Smooth muscle cell (in vitro differentiated cells): ENCODE measurements around the gene VNN1. TPM values are rescaled to one million over a fixed set of nuclear protein-coding genes. Genes with fewer than 3 reads are reported as not detected.

ENCODE experiments used
- DNase-seq: peaks from one replicate; lab custom pipeline; 2025; ENCODE audit not compliant: unreplicated experiment; lab: John Stamatoyannopoulos, UW
- H2AFZ ChIP-seq: fragments of 200-600 bp; sonication (generic); 2 replicates; pipeline ENCODE4 v1.6.0; 2016; ENCODE audit warnings: antibody characterized with exemption, low read depth, mild to moderate bottlenecking
- H3F3A ChIP-seq: fragments of 200-600 bp; sonication (generic); 2 replicates; pipeline ENCODE4 v1.6.0; 2017; ENCODE audit warnings: antibody characterized with exemption, low read depth
- H3K27ac ChIP-seq: fragments of 200-600 bp; sonication (generic); 2 replicates; pipeline ENCODE4 v1.5.1; 2016; ENCODE audit warnings: low read depth, mild to moderate bottlenecking
- H3K27me3 ChIP-seq: fragments of 200-600 bp; sonication (generic); 2 replicates; pipeline ENCODE4 v1.6.1; 2016; ENCODE audit warnings: low read depth, mild to moderate bottlenecking
- H3K36me3 ChIP-seq: fragments of 200-600 bp; sonication (generic); 2 replicates; pipeline ENCODE4 v1.5.1; 2016; ENCODE audit warnings: low read depth
- H3K4me1 ChIP-seq: fragments of 200-600 bp; sonication (generic); 2 replicates; pipeline ENCODE4 v1.5.1; 2016; ENCODE audit warnings: low read depth
- H3K4me2 ChIP-seq: fragments of 200-600 bp; sonication (generic); 2 replicates; pipeline ENCODE4 v1.6.0; 2016; ENCODE audit warnings: mild to moderate bottlenecking
- H3K4me3 ChIP-seq: fragments of 200-600 bp; sonication (generic); 2 replicates; pipeline ENCODE4 v1.5.1; 2016; ENCODE audit warnings: mild to moderate bottlenecking
- H3K79me2 ChIP-seq: fragments of 200-600 bp; sonication (generic); 2 replicates; pipeline ENCODE4 v1.6.0; 2016; ENCODE audit warnings: low read depth, mild to moderate bottlenecking
- H3K9ac ChIP-seq: fragments of 200-600 bp; sonication (generic); 2 replicates; pipeline ENCODE4 v1.6.0; 2016; ENCODE audit warnings: low read depth
- H3K9me3 ChIP-seq: fragments of 200-600 bp; sonication (generic); replicated peaks from 2 replicates; pipeline ENCODE4 v1.5.1; 2016; ENCODE audit warnings: low read depth
- H4K20me1 ChIP-seq: fragments of 200-600 bp; sonication (generic); 2 replicates; pipeline ENCODE4 v1.6.0; 2016; ENCODE audit warnings: low read depth
- WGBS: methylation state at CpG from one replicate; pipeline ENCODE4 v1.1.7; 2016; ENCODE audit warnings: low lambda C conversion rate; 5-methylcytosine and 5-hydroxymethylcytosine counted together
- polyA plus RNA-seq: library from polyadenylated mRNA; unstranded; fragments of >200 nt; fragmentation: Nextera tagmentation; extraction: Ambion mirVana; gene quantifications from 2 replicates; pipeline ENCODE4 v1.2.1, GENCODE V29; 2016
- total RNA-seq: library from RNA; depleted of rRNA; stranded (reverse); fragments of >200 nt; gene quantifications from 2 replicates; pipeline ENCODE4 v1.2.3, GENCODE V29; 2014
- TF ChIP-seq, protein P1 (sequence below): fragments of 200-600 bp; sonication (generic); IDR thresholded peaks from 2 replicates; pipeline ENCODE4 v1.5.1; 2017; ENCODE audit warnings: borderline replicate concordance, mild to moderate bottlenecking, antibody characterized with exemption; ENCODE audit not compliant: insufficient read depth, poor library complexity, severe bottlenecking

The VNN1 gene
- total and polyA plus RNA-seq, 2 experiments from 2014 or later, result 0.22 to 0.99 TPM

DNA sequence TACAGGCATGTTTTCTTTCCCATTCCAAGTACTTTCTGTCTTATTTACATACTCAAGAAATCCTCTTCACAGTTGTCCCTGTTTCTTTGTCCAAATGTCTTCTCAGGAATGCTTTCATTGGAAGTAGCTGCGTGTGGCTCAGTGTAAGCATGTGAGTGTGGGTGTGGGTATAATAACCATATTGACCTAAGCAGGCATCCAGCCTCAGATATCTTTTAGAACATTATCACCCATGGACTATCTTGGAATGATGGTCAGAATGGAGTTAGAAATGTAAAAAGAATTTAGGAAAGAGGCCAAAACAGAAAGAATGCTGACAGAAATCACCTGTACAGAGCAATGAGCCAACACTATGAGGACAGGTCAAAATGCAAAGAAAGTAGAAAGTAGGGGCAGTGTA is 27.4 kb upstream of the VNN1 start:
- no peak overlapping the region for H3K4me2 ChIP-seq
- H4K20me1 ChIP-seq, result no peaks in the 10 kb centered on the region
- no peak overlapping the region for H2AFZ ChIP-seq
- 72% methylated on average over 1 of the region's 1 CpG for WGBS
- H3K9me3 ChIP-seq, result no peaks in the 10 kb centered on the region
- H3K4me3 ChIP-seq, result no peak overlapping the region
- TF ChIP-seq, protein P1, sequence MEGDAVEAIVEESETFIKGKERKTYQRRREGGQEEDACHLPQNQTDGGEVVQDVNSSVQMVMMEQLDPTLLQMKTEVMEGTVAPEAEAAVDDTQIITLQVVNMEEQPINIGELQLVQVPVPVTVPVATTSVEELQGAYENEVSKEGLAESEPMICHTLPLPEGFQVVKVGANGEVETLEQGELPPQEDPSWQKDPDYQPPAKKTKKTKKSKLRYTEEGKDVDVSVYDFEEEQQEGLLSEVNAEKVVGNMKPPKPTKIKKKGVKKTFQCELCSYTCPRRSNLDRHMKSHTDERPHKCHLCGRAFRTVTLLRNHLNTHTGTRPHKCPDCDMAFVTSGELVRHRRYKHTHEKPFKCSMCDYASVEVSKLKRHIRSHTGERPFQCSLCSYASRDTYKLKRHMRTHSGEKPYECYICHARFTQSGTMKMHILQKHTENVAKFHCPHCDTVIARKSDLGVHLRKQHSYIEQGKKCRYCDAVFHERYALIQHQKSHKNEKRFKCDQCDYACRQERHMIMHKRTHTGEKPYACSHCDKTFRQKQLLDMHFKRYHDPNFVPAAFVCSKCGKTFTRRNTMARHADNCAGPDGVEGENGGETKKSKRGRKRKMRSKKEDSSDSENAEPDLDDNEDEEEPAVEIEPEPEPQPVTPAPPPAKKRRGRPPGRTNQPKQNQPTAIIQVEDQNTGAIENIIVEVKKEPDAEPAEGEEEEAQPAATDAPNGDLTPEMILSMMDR, result no peak
- H3K36me3 ChIP-seq, result no peaks in the 10 kb centered on the region
- no peak overlapping the region for H3K9ac ChIP-seq
- H3K4me1 ChIP-seq, result no peaks in the 10 kb centered on the region
- H3F3A ChIP-seq, result no peaks in the 10 kb centered on the region
- no peaks in the 10 kb centered on the region for H3K27me3 ChIP-seq
- no peaks in the 10 kb centered on the region for H3K79me2 ChIP-seq
- no peak overlapping the region for H3K27ac ChIP-seq
- no peak for DNase-seq

DNA sequence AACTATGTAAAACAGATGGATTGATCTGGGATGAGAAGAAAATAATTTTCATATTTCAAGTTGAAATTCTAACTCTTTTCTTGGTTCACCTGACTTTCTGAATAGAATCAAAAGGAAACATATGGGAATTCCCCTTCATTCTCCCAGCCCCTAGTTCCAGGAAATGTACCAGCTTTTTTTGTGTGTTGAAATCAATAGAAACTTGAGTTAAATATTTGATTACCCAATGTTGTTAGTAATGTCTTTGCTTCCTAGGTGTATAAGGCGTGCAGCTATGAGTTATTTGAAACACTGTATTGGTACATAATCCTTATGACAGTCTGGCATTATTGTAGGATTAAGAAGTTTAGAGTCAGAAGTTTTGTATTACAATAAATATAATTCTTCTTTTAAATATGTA is 22.4 kb upstream of the VNN1 start:
- Histone ChIP-seq H3K27me3 (no peaks in the 10 kb centered on the region), H3K4me2 (no peak overlapping the region), H3K27ac (no peak overlapping the region), H4K20me1 (no peaks in the 10 kb centered on the region), H3K79me2 (no peaks in the 10 kb centered on the region), H3K9me3 (no peaks in the 10 kb centered on the region), H3K36me3 (no peaks in the 10 kb centered on the region), H3K4me1 (no peaks in the 10 kb centered on the region), H3K4me3 (no peak overlapping the region), H3F3A (no peaks in the 10 kb centered on the region), H3K9ac (no peak overlapping the region), H2AFZ (no peak overlapping the region)
- no peak for DNase-seq
- WGBS, result 80% methylated on average over 1 of the region's 1 CpG
- TF ChIP-seq, protein P1, result no peak

DNA sequence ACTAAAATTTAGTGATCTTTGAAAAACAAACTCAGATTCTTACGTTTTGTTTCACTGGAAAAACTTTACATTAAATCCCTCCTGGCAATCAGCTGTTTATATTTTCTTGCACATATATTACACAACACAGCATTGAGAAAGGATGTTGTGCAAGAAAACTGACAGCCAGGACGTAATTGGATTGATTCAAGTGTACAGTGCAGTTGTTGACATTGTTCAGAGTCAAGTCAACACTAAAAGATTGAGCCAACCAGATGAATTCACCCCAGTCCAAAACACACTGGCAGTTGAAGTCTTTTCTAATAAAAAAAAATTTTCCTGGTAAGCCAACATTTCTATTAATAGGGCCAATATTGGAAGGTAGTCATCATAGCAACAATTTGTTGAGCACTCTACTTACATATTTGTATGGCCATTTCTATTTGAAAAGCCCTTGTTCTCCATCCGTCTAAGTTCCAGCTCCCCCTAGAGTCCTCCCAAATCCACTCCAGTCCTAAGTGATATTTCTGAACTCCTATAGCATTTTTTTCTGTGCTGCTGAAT is 20.9 kb upstream of the VNN1 start:
- Histone ChIP-seq H3K36me3 (no peaks in the 10 kb centered on the region), H3K4me2 (peak overlapping the region; percentile 54), H3F3A (no peaks in the 10 kb centered on the region), H3K27me3 (no peaks in the 10 kb centered on the region), H4K20me1 (no peaks in the 10 kb centered on the region), H3K4me3 (no peak overlapping the region), H3K79me2 (no peaks in the 10 kb centered on the region), H3K9me3 (no peaks in the 10 kb centered on the region), H2AFZ (no peak overlapping the region), H3K4me1 (no peaks in the 10 kb centered on the region), H3K27ac (no peak overlapping the region), H3K9ac (no peak overlapping the region)
- WGBS, result 19% methylated on average over 3 of the region's 3 CpGs
- no peak for DNase-seq
- TF ChIP-seq, protein P1, result no peak

DNA sequence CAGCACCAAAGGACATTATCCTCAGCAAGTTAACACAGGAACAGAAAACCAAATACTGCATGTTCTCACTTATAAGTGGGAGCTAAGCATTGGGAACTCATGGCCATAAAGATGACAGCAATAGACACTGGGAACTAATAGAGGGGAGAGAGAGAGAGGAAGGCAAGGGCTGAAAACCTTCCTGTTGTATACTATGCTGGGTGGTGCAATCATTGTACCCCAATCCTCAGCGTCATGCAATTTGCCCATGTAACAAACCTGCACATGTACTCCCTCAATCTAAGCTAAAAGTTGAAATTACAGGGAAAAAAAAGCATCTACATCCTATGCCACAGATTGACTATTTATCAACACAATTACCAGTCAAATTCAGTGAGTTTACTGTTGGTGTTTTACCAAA is 20.0 kb upstream of the VNN1 start:
- Histone ChIP-seq H3K27ac (no peak overlapping the region), H2AFZ (no peak overlapping the region), H3K4me2 (no peak overlapping the region), H3K79me2 (no peaks in the 10 kb centered on the region), H3K36me3 (no peaks in the 10 kb centered on the region), H3F3A (no peaks in the 10 kb centered on the region), H3K9ac (no peak overlapping the region), H3K4me3 (no peak overlapping the region), H4K20me1 (no peaks in the 10 kb centered on the region), H3K27me3 (no peaks in the 10 kb centered on the region), H3K9me3 (no peaks in the 10 kb centered on the region), H3K4me1 (no peaks in the 10 kb centered on the region)
- TF ChIP-seq, protein P1, result no peak
- DNase-seq, result no peak
- WGBS, result 89% methylated on average over 1 of the region's 1 CpG
